Body of pancreas (tissue), 4 donors: ENCODE measurements around the gene SLC52A3. TPM values are rescaled to one million over a fixed set of nuclear protein-coding genes. Genes with fewer than 3 reads are reported as not detected.

ENCODE experiments used
- ATAC-seq: fragments of 150-250 bp; one replicate; pipeline ENCODE4 v1.9.1; 2016
- DNase-seq, 4 donors: peaks; one replicate each; pipeline ENCODE4 v3.0.0-alpha.2; 2019
- H3K27ac ChIP-seq, 4 donors: fragments of 200-600 bp; sonication (generic); 1 replicate in 3 of 4; 2 replicates in 1 of 4; pipeline versions ENCODE4 v1.5.1 to v1.6.1; 2016 to 2019; ENCODE audit warnings: mild to moderate bottlenecking in 1 of 4, mixed read lengths in 1 of 4, moderate library complexity in 1 of 4
- H3K27me3 ChIP-seq, 2 donors: fragments of 200-600 bp; sonication (generic); one replicate each; pipeline ENCODE4 v1.6.0; 2016; ENCODE audit warnings: mild to moderate bottlenecking in 1 of 2
- H3K36me3 ChIP-seq, 2 donors: fragments of 200-600 bp; sonication (generic); replicated peaks in 1 of 2; 2 replicates each; pipeline ENCODE4 v1.5.1; 2016; ENCODE audit warnings: low read depth in 2 of 2; ENCODE audit not compliant: insufficient read depth in 1 of 2
- H3K4me1 ChIP-seq: fragments of 200-600 bp; sonication (generic); one replicate; pipeline ENCODE4 v1.6.0; 2016
- H3K4me3 ChIP-seq, 2 donors: fragments of 200-600 bp; sonication (generic); 1 replicate in 1 of 2; 2 replicates in 1 of 2; pipeline ENCODE4 v1.5.1; 2016 to 2019
- H3K9me3 ChIP-seq, 3 donors: fragments of 200-600 bp; sonication (generic); 1 replicate in 2 of 3; 2 replicates in 1 of 3; pipeline ENCODE4 v1.5.1; 2016
- POLR2A ChIP-seq, 3 donors: fragments of 450-650 bp; IDR thresholded peaks; one replicate each; pipeline ENCODE4 v1.6.1; 2016; ENCODE audit warnings: antibody characterized with exemption in 3 of 3, mild to moderate bottlenecking in 2 of 3
- WGBS, 2 donors: methylation state at CpG; one replicate each; pipeline ENCODE4 v1.1.5; 2017; 5-methylcytosine and 5-hydroxymethylcytosine counted together
- intact Hi-C: fragments of 100-400 bp; cut with DNase I; formaldehyde crosslinking; loops from one replicate; pipeline ENCODE4 v1.15.1; 2023
- total RNA-seq, 2 donors: library from RNA; depleted of rRNA; stranded (reverse); fragments of >200 nt; gene quantifications; one replicate each; pipeline ENCODE4 v1.1.0, GENCODE V29; 2016
- TF ChIP-seq, protein P1 (sequence below), 7 experiments: fragments of 450-650 bp in 4 of 7; fragments of 200-600 bp in 3 of 7; sonication (generic) in 3 of 7; IDR thresholded peaks; one replicate each; pipeline ENCODE4 v1.5.1; 2016 to 2019; ENCODE audit warnings: antibody characterized with exemption in 7 of 7

SLC52A3 gene
- total RNA-seq, 2 donors from 2014 or later: 0.33 to 1.3 TPM

DNA sequence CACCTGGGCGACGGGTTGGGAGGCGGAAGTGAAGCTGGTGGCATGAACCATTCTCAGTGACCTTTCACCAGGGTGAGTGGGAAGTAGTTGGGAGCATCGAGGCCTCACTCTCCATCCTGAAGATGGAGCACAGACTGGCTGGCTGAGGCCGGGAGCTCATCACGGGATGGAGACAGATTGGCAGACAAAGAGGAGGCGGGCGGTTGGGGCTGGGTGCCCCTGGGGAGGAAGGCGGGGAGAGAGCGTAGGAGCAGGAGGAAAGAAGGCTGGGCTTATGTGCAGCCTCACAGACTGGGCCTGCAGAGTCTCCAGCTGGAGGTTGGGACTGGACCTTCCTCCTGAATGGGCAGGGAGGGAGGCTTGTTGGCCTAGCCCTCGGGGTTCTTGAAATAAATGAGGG, 48.5 kb downstream of the SLC52A3 start:
- intact Hi-C loops: no loop called here
- WGBS, 2 donors: 63 to 64% methylated on average over 11 of the region's 11 CpGs

DNA sequence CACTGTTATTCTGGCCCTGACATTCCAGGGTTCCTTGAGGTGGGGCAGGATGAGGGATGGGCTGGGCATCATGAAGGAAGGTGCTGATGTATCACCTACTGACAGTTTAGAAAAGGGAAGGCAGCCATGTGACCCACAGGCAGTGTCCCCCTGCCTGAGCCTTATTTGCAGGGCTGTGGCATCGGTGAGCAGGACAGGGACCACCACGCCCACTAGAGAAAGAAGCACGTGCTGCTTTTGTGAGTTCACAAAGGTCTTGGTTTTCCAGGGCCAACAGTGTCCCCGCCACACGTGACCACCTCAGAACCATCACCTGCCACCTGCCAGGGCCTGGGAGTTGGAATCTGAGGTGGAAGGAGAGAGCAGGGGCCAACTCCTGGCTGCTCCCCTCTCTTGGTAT, 49.2 kb downstream of the SLC52A3 start:
- intact Hi-C loops: no loop called here
- ATAC-seq: no peak
- Histone ChIP-seq H3K27ac (no peak overlapping the region), H3K4me1 (no peaks in the 10 kb centered on the region), H3K9me3 (no peaks in the 10 kb centered on the region), H3K27me3 (no peaks in the 10 kb centered on the region), H3K36me3 (no peaks in the 10 kb centered on the region), H3K4me3 (no peak overlapping the region)
- TF ChIP-seq, protein P1, sequence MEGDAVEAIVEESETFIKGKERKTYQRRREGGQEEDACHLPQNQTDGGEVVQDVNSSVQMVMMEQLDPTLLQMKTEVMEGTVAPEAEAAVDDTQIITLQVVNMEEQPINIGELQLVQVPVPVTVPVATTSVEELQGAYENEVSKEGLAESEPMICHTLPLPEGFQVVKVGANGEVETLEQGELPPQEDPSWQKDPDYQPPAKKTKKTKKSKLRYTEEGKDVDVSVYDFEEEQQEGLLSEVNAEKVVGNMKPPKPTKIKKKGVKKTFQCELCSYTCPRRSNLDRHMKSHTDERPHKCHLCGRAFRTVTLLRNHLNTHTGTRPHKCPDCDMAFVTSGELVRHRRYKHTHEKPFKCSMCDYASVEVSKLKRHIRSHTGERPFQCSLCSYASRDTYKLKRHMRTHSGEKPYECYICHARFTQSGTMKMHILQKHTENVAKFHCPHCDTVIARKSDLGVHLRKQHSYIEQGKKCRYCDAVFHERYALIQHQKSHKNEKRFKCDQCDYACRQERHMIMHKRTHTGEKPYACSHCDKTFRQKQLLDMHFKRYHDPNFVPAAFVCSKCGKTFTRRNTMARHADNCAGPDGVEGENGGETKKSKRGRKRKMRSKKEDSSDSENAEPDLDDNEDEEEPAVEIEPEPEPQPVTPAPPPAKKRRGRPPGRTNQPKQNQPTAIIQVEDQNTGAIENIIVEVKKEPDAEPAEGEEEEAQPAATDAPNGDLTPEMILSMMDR (IDR thresholded peaks at IDR 0.05): no peak
- no peak for TF ChIP-seq POLR2A (IDR thresholded peaks at IDR 0.05)
- no peak for DNase-seq
- WGBS, 2 donors: 73 to 83% methylated on average over 5 of the region's 5 CpGs

More for the DNA sequence above, 48.5 kb downstream of the SLC52A3 start:
- H3K27ac ChIP-seq: no peak overlapping the region
- DNase-seq (no peak), ATAC-seq (no peak)
- no peaks in the 10 kb centered on the region for H3K4me1 ChIP-seq
- TF ChIP-seq POLR2A (IDR thresholded peaks at IDR 0.05): no peak
- TF ChIP-seq, protein P1 (IDR thresholded peaks at IDR 0.05): no peak
- H3K36me3 ChIP-seq: no peaks in the 10 kb centered on the region
- peaks cover 0 to 2% of the 10 kb centered on the region in 2 donors for H3K27me3 ChIP-seq
- no peaks in the 10 kb centered on the region for H3K9me3 ChIP-seq
- no peak overlapping the region for H3K4me3 ChIP-seq

DNA sequence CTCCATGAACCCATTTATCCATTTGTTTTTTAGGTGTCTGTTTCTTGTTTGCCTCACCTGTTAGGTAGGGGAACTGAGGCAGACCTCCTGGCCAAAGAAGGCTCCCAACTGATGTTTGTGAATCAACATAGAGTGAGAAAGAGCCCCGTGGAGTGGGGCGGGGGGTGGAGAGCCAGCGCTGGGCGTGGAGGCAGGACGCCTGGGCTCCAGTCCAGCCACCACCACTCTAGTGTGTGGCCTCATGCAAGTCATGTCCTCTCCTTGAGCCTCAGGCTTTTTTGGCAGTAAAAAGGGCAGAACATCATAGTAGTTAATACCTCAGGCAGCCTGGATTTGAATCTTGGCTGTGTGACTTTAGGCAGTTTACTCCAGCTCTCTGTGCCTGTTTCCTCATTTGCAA, 50.5 kb downstream of the SLC52A3 start:
- ATAC-seq (no peak), DNase-seq (no peak)
- no peak overlapping the region for H3K4me3 ChIP-seq
- 47 to 67% methylated on average over 5 of the region's 5 CpGs for WGBS, 2 donors
- no peaks in the 10 kb centered on the region for H3K4me1 ChIP-seq
- TF ChIP-seq, protein P1 (IDR thresholded peaks at IDR 0.05): no peak
- TF ChIP-seq POLR2A (IDR thresholded peaks at IDR 0.05): no peak
- H3K27ac ChIP-seq: no peak overlapping the region
- intact Hi-C loops: no loop called here
- H3K9me3 ChIP-seq: peaks cover 0 to 4% (median 0%) of the 10 kb centered on the region in 3 donors
- H3K36me3 ChIP-seq: no peaks in the 10 kb centered on the region
- no peaks in the 10 kb centered on the region for H3K27me3 ChIP-seq

DNA sequence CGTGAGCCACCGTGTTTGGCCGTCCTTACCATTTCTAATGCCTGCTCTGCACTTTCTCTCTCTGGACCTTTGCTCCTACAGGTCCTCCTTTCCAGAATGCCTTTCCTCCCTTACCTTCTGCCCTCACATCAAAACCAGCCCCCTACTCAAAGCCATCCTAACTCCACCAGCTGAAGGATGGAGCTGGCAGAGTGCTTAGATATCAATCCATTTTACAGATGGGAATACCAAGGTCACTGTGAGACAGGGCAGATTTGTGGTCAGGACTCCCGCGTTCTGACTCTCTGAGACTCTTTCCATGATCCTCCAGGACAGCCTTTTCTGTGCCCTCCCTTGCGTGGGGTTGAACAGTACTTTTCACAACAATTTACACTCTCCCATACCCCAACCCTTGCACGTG, 51.0 kb downstream of the SLC52A3 start:
- no peak overlapping the region for H3K27ac ChIP-seq
- H3K9me3 ChIP-seq: peaks cover 0 to 4% (median 0%) of the 10 kb centered on the region in 3 donors
- intact Hi-C loops: no loop called here
- 66 to 82% methylated on average over 7 of the region's 7 CpGs for WGBS, 2 donors
- no peak for ATAC-seq
- H3K36me3 ChIP-seq: no peaks in the 10 kb centered on the region
- H3K4me1 ChIP-seq: no peaks in the 10 kb centered on the region
- no peaks in the 10 kb centered on the region for H3K27me3 ChIP-seq
- no peak for DNase-seq
- H3K4me3 ChIP-seq: no peak overlapping the region
- TF ChIP-seq, protein P1 (IDR thresholded peaks at IDR 0.05): no peak
- no peak for TF ChIP-seq POLR2A (IDR thresholded peaks at IDR 0.05)

DNA sequence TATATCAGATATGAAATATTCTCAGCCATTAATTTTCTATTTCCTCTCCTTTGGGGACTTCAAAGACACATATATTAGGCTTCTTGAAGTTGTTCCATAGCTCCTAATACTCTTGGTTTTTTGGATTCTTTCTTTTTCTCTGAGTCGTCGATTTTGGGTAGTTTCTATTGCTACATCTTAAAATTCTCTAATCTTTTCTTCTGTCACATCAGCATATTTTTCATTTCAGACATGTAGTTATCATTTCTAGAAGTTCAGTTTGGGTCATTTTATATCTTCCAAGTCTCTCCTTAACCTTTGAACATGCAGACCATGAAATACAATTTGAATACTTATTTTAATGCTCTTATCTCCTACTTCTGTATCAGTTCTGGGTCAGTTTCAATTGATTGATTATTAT, 53.8 kb downstream of the SLC52A3 start:
- TF ChIP-seq POLR2A (IDR thresholded peaks at IDR 0.05): no peak
- TF ChIP-seq, protein P1 (IDR thresholded peaks at IDR 0.05): no peak
- DNase-seq (no peak), ATAC-seq (no peak)
- H3K4me3 ChIP-seq: no peak overlapping the region
- H3K27me3 ChIP-seq: peaks cover 0 to 5% of the 10 kb centered on the region in 2 donors
- peaks cover 5% of the 10 kb centered on the region for H3K4me1 ChIP-seq
- peaks cover 0 to 4% (median 0%) of the 10 kb centered on the region in 3 donors for H3K9me3 ChIP-seq
- WGBS, 2 donors: 67 to 77% methylated on average over 2 of the region's 2 CpGs
- H3K27ac ChIP-seq: no peak overlapping the region
- intact Hi-C loops: no loop called here
- no peaks in the 10 kb centered on the region for H3K36me3 ChIP-seq
